Measurements from ENCODE around the gene R3HCC1L. TPM values are rescaled to one million over a fixed set of nuclear protein-coding genes. Genes with fewer than 3 reads are reported as not detected.

Gene R3HCC1L
- total RNA-seq, 1 donor from 2014 or later = 25.5 TPM

DNA sequence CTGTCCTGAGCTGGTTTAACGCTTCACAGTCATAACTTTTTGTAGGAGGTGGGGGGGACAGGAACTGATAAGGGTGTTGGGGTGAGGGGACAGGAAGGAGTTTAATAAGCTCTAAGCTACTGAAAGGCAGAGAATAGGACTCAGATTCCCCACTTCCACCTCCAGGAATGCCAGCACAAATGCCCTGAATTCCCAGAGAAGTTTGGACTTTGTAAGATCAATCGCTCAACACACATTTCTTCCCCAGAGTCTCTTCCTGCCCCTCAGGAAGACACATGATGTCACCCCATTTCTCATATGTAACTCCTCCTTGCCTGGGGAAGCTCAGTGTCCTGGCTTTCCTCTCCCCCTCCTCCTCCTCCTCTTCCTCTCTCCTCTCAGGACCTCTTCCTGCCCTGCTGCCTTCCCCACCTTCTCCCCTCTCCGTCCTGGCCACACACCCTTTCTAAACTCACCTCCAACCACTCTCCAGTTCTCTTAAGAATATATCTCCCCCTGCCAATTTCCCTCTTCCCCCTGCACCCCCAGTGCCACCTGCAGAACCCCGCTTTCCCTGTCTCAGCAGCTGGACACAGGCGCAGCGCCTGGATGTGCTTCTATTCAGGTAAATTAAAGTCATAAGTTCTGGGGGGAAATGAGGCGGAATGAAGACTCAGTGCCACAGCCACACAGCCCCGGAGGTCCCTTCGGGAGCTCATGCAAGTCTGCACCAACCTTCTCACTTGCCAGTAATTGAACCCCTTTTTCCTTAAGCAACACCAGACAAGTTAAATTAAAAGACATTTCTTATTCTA is 138.8 kb downstream of the R3HCC1L start:
- no peak for DNase-seq (ENCODE audit: low spot score)

DNA sequence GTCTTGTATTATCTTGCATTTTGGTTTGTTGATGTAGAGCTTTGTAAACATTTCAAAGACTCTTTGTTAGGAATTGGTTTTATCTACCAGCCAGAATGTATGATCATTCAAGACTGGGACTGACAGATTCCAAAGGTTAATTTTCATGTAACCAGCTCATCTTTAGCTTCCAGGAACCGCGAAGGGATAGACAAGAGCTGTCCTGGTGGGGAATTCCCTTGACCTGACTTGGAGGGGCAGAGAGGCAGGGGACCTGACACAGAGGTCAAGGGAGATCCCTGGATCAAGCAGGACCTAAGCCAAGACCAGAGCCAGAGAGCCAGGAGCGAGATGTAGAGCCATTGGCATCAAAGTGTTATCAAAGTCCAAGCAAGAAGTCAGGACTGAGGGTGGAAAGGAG is 140.1 kb downstream of the R3HCC1L start:
- DNase-seq (ENCODE audit: low spot score) = no peak

DNA sequence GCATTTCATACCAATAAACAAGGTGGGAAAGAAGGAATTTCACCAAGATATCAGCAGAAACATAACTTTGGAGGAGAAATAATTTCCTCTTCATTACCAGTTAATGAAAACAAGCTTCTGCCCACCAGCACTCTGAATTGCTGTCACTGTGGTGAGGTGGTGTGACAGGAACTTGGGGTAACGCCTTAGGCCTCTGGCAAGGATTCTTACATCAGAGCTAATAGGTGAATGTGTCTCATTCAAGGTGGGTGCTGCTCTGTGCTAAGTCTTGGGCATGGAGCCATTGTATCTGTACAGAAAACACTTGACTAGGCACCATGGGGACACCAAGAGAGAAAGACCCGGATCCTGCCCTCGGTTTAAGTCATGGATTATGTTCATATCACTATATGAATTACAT is 141.9 kb downstream of the R3HCC1L start:
- no peak for DNase-seq (ENCODE audit: low spot score)

DNA sequence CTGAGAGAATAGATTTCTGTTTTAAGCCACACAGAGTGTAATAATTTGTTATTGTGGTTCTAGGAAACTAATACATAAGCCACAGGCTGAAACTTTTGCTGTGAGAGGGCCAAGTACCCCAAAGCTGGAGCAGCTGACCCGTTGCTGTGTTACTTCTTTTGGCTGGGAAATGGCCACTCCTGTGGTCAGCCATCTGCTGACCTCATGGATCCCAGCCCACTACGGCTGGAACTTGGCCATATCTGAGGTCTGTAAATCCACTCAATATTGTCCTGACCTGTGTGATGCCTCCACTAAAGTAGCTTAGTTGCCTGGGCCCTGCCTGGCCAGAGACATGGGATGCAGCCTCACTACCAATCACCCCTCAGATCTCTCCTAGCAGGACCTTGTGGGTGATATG is 151.0 kb downstream of the R3HCC1L start:
- no peak for DNase-seq (ENCODE audit: low spot score)

GRCh38 chr10:98286419-98286818 is 152.0 kb downstream of the R3HCC1L start:
- no peak for DNase-seq (ENCODE audit: low spot score)

- DNase-seq (ENCODE audit: low spot score) = no peak
Observed at GRCh38 chr10:98287321-98287720, 152.9 kb downstream of the R3HCC1L start.

GRCh38 chr10:98289802-98290209 is 155.3 kb downstream of the R3HCC1L start:
- DNase-seq (ENCODE audit: low spot score) = no peak

DNA sequence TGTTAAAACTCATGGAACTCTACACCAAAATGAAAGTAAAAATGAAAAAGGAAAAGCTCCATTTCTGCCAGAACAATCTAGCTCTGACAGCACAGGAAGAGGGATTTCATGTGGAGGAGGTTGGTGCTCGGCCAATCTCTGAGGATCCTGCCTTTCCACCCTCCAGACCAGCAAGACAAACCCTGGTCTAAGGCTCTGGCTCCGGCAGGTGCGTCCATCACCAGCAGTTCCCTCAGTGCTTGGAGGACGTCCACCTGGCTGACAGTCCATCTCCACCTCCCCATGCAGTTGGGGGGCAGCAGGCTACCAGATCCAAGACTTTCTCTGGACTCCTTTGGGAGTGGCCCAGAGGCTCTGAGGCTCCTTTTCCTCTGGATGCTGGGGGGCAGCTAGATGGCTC is 158.5 kb downstream of the R3HCC1L start:
- no peak for DNase-seq (ENCODE audit: low spot score)

GRCh38 chr10:98293550-98294269 is 159.3 kb downstream of the R3HCC1L start:
- no peak for DNase-seq (ENCODE audit: low spot score)

DNA sequence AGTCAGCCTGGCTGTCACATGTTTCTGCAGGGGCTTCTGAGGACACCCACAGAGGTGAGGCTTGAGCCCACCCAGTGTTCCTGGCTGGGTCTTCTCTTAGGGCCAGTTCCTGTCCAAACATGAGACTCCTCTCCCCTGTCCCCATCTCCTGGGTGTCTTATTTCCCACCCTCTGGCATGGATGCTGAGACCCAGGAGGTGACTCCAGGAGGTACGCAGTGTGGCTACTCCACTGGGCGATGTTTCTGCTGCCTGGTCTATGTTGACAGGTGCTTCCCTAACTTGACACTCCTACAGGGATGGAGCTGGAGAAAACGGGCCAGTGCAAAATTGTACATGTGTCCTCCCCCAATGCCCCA is 159.8 kb downstream of the R3HCC1L start:
- DNase-seq (ENCODE audit: low spot score) = no peak

Other genes with a start within 250 kb of the R3HCC1L start
- 2.2 TPM for gene CRTAC1, start 104.0 kb upstream of the R3HCC1L start, total RNA-seq (ENCODE audit: insufficient read depth, low replicate concordance)
- 20.2 TPM for gene LOXL4, start 133.5 kb downstream of the R3HCC1L start, total RNA-seq (ENCODE audit: insufficient read depth, low replicate concordance)